GM21723 (cell line): ENCODE measurements around the gene ALDH16A1.

ENCODE experiments used
- ATAC-seq: cut with Tn5 transposase; IDR thresholded peaks from one replicate; pipeline ENCODE4 v1.9.1; 2021; ENCODE audit warnings: mild to moderate bottlenecking, moderate library complexity; ENCODE audit not compliant: unreplicated experiment

The ALDH16A1 gene

DNA sequence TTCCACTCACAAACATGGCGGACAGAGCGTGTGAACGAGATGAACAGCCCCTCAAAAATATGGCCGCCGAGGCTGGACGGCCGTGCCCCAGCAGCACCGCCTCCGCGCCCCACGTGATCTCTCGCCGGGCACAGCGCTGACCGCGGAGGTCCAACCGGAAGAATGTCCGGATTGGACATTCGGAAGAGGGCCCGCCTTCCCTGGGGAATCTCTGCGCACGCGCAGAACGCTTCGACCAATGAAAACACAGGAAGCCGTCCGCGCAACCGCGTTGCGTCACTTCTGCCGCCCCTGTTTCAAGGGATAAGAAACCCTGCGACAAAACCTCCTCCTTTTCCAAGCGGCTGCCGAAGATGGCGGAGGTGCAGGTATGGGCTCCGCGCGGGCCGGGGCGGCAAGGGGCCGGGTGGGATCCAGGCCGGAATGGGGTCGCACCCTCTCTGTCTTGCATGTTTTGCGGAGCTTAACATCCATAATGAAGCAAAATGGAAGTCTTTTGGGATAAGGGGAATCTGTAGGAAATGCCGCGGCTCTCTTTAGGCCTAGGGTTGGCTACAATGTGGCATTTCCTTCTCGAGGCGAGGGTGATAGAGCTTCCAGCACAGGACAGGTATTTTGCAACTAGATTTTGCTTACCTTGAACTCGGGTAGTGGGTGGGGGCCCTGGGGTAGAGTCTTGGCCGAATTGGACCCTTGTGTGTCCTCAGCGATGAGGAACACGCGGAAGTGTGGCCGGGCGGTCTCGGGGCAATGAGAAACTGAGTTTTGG is 34.4 kb downstream of the ALDH16A1 start, which contains the start of gene RPL13A:
Gene RPL13A, plus strand, starts transcription at position 332 of the 769 bp plus-strand sequence. Its CDS starts 22 bp downstream, at position 354.
- ATAC-seq, result peak; percentile 75

- ATAC-seq, result no peak
Observed at GRCh38 chr19:49488046-49488862, 35.2 kb downstream of the ALDH16A1 start.

DNA sequence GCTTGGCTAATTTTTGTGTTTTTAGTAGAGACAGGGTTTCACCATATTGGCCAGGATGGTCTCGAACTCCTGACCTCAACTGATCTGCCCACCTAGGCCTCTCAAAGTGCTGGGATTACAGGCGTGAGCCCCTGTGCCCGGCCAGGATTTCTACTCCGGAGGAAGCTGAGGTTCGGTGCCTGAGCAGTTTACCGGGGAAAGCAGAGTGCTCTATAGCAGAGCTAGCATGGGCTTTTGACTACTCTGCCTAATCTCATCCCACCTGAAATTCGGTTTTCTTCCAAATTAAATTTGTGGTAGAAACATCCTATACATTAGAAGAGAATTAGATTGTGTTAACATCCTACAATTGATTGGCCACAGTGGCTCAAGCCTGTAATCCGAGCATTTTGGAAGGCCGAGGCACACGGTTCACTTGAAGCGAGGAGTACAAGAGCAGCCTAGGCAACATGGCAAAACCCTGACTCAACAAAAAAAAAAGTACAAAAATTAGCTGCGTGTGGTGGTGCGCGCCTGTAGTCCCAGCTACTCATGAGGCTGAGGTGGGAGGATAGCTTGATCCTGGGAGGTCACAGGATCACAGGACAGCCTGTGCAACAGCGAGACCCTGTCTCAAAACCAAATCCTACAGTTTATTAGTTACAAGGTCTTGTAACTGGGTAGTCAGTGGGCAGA is 36.0 kb downstream of the ALDH16A1 start:
- no peak for ATAC-seq

DNA sequence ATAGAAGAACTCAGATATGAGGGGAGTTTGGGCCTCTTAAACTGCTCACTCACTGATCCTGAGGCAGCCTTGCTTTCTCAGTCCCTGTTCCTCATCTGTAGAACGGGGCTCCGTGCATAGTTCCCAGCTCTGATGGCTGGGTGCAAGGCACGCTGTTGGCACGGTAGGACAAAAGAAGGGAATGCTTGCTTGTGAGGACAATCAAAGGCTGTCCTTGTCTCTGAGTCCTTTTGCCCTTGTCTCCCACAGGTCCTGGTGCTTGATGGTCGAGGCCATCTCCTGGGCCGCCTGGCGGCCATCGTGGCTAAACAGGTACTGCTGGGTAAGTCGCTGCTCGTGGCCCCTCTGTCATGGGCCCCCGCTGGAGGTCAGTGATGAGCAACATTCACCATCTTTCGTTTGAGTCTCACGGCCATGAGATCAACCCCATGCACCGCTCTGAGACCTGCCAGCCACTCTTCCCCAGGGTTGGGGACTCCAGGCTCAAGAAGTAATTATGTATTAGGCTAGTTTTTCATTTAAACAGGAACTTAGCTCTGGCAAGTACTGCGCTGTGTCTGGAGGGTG is 36.7 kb downstream of the ALDH16A1 start:
- ATAC-seq, result no peak

DNA sequence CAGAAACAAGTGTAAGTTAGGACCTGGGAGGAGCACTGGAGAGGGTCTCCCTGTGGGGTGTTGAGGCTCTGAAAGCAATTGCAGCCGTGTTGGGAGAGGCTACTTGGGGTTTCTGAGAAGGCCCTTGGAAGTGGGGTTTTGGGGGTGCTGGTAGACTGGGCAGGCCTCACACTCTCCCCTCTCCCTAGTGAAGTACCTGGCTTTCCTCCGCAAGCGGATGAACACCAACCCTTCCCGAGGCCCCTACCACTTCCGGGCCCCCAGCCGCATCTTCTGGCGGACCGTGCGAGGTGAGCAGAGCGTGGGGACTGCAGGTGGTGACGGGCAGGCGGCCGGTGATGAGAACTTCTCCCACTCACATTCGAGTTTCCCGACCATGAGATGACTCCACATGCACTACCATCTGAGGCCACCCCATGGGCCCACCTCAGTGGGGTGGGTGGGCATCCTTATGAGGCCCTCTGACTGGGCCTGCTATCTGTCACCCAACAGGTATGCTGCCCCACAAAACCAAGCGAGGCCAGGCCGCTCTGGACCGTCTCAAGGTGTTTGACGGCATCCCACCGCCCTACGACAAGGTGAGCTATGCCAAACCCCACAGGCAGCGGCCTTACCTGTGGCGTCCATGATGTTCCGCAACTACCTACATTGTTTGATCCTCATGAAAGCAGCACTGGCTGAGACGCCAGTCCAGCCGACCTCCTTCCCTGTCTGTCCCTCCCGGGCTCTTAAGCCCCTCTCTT is 37.4 kb downstream of the ALDH16A1 start:
- ATAC-seq, result no peak

- no peak for ATAC-seq
Observed at GRCh38 chr19:49491030-49491803, 38.2 kb downstream of the ALDH16A1 start.

DNA sequence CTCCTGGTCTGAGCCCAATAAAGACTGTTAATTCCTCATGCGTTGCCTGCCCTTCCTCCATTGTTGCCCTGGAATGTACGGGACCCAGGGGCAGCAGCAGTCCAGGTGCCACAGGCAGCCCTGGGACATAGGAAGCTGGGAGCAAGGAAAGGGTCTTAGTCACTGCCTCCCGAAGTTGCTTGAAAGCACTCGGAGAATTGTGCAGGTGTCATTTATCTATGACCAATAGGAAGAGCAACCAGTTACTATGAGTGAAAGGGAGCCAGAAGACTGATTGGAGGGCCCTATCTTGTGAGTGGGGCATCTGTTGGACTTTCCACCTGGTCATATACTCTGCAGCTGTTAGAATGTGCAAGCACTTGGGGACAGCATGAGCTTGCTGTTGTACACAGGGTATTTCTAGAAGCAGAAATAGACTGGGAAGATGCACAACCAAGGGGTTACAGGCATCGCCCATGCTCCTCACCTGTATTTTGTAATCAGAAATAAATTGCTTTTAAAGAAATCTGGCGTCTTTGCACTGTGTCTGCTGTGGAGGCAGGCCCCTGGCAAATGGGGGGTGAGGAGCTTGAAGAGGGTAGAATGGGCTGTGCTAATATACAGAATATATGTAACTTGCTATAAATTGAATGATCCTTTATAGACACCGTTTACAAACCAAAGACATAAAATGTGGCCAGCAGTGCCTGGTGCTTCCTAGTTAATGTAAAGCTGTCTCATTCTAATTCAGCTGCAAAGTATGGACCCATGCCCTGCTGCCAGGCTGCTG is 39.0 kb downstream of the ALDH16A1 start:
- ATAC-seq, result no peak

DNA sequence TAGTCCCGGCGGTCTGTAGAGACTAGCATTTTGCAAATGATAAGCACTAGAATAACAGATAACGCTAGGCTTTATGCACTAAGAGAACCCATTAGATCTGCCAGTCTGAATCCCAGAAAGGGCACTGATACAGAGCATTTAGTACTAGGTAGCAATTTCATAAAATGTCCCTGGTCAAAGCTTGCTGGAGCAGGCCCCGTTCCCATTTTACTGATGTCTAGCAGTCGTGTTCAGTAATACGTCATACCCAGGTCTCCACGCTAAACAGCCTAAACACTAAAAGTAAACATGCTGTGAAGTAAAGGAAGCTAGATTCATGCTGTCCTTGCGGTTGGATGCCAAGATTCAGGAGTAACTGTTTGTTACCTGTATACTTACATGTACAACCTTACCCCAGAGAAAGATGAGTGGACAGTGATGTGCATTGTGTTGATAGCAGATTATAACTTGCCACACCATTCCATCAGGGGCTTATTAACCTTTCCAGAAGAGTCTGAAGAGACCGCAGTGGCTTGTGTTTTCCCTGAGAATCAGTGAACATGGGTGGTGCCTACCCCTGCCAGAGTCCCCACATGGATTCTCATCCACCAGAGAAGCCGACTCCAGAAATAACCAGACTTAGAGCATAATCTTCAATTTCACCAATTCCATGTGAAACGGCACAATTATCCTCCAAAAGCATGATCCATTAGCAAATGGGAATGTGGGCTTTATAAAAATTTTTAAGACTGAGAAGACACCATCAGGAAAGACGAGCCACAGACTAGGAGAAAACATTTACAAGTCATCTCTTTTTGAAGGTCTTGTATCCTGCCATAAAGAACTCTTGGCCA is 39.8 kb downstream of the ALDH16A1 start:
- no peak for ATAC-seq

DNA sequence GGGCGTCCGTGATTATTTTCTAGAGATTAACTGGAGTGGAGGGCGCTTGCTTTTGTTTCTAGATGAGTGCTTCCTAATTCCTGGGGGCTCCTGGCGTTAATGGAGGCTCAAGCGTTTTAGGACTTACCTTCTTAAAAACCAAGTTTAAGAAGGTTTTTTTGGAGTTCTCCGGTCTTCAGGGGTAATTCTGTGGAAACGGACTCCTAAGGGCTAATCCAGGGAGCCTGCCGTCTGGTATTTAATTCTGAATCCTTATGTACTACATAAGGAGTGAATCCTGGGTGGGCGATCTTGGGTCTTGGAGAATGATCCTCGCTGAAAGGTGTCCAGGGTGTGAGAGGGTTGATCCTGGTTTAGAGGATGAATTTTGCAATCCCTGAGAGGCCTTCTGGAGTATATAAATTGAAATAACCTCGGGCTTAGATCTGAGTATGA is 43.6 kb downstream of the ALDH16A1 start:
- ATAC-seq, result no peak

DNA sequence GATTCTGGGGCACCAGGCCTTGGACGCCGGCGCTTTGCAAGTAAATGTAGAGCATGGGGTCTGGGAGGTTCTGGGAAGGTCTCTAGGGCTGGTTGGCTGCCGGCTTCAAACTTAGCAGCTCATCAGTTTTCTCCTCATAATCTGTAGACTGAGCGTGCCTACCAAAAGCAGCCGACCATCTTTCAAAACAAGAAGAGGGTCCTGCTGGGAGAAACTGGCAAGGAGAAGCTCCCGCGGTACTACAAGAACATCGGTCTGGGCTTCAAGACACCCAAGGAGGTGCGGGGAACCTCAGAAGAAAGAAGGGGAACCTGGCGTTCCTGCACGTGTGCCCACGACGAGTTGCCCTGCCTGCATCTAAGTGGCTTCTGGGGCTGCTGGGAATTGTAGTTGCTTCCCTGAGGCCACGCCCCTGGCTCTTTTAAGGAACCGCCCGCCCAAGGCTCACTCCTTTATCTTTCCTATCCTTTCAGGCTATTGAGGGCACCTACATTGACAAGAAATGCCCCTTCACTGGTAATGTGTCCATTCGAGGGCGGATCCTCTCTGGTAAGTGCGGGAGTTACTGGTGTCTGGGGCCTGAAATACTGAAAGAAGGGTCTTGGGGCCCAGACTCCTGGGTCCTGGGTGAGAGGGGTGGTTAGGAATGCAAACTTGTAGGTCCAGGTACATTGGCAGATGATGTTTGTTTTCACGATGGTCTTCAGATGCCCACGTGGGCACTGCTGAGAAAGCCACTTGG is 44.2 kb downstream of the ALDH16A1 start:
- ATAC-seq, result no peak

DNA sequence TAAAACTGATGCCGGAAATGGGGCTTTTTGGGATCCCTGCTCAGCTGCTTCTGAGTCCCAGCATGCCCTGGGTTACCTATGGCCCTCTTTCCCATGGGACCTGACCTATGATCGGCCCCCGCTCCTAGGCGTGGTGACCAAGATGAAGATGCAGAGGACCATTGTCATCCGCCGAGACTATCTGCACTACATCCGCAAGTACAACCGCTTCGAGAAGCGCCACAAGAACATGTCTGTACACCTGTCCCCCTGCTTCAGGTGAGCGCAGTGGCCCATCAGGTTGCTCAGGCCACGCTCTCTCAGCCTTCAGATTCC is 44.7 kb downstream of the ALDH16A1 start:
- ATAC-seq, result no peak

DNA sequence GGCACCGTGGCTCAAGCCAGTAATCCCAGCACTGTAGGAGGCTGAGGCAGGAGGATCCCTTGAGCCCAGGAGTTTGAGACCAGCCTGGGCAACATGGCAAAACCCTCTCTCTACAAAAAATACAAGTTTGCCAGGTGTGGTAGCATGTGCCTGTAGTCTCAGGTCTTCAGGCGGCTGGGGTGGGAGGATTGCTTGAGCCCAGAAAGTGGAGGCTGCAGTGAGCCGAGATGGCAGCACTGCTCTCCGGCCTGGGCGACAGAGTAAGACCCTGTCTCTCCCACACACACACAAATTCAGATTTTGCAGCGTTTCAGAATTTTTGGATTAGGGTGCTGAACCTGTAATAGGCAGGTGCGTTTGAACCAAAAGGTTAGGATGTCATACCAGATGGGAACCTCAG is 45.5 kb downstream of the ALDH16A1 start:
- ATAC-seq, result no peak

DNA sequence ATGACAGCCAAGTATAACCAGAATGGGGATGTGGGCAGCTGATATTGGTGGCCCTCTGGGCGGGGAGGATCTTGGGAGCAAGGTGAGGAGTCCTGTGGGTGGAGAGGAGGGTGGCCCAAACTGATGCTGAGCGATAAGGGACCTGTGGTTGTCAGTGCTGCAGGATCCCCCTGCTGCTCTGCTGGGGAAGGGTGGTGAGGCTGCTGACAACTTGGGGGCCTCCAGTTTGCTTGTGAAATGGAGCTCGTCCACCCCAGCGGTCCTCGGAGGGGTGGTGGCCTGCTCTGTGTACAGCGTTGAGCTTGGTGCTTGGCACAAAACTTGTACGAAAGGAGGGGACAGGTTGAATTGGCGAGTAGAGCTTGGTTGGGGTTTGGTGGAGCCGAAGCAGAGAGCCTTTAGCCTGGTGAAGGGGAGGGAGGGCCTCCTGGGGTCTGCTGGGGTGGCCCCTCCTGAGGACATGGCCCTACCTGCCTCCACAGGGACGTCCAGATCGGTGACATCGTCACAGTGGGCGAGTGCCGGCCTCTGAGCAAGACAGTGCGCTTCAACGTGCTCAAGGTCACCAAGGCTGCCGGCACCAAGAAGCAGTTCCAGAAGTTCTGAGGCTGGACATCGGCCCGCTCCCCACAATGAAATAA is 46.1 kb downstream of the ALDH16A1 start:
- ATAC-seq, result no peak

- no peak for ATAC-seq
Observed at GRCh38 chr19:49502866-49503581, 50.0 kb downstream of the ALDH16A1 start.

DNA sequence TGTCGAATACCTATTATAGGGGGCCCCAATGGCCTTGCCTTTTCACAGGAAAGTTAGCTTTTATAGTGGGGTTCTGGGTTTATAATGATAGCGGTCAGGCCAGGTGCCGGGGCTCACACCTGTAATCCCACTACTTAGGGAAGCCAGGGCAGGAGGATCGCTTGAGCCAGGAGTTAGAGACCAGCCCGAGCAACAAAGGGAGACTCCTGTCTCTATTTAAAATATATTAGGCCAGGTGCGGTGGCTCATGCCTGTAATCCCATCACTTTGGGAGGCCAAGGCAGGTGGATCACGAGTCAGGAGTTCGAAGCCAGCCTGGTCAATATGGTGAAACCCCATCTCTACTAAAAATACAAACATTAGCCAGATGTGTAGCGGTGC is 50.5 kb downstream of the ALDH16A1 start:
- no peak for ATAC-seq

GRCh38 chr19:49506575-49507105 is 53.6 kb downstream of the ALDH16A1 start:
- ATAC-seq, result no peak
